SIG-M5 treated with dmso at 0.1 percent for 504 hours (cell line): Measurements from ENCODE around the gene C1QA.
A peak's percentile ranks its signal among the peaks of the same experiment; 100 is the strongest.

Experiments used
- DNase-seq: peaks from one replicate; lab custom pipeline; 2025; ENCODE audit not compliant: unreplicated experiment; lab: John Stamatoyannopoulos, UW

C1QA gene

DNA sequence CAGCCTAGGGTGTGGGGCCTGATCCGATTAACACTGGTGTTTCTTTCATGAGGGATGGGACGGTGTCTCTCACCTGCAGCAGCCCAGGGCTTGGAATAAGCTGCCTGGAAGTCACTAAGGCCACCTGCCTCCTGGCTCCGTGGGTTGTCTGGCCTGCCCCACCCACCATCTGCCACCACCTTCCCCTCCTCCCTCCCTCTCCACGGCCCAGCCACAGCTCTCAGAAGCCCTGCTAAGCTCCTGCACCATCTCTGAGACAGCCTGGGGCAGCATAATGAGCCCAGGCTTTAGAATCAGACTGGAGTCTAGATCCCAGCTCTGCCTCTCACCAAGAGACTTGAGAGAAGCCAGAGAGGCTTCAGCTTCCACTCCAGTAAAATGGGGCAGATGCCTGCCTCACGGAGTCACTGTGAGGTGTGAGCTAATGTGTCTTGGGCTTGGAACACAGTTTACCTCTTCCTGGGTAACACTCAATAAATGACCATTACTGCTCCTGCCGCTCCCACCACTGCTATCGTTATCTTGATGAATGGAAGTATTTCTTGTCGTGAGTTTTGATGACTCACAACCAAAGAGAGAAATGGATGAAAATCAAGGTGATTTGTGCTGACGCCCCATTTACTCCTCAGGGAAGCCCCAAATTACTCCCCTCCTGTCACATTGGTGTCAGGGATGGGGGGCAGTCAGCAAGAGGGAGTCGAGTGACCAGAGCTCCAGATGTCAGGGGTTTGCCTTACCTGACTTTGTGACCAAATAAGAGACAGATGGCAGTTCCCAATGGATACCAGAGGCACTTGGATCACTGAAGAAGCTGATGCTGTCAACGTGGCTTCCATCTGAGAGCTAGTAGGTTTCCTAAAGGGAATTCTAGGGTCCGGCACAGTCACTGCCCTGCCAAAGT, 23.5 kb upstream of the C1QA start:
- DNase-seq: no peak

DNA sequence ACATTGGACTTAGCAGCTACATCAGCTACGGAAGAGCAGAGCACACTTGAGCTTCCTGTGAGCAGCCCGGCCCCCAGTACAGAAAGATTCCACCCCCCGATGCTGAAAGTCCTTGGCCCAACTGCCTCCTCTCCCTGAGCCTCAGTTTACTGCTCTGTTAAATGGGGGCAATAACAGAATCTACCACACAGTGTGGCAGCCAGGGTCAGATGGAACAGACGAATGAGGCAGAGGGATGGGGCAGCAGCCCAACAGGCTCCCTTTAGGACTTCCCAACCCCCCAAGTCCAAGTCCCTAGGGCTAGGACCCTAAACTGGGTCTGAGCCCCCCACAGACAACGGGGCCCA, 22.9 kb upstream of the C1QA start:
- DNase-seq: no peak

DNA sequence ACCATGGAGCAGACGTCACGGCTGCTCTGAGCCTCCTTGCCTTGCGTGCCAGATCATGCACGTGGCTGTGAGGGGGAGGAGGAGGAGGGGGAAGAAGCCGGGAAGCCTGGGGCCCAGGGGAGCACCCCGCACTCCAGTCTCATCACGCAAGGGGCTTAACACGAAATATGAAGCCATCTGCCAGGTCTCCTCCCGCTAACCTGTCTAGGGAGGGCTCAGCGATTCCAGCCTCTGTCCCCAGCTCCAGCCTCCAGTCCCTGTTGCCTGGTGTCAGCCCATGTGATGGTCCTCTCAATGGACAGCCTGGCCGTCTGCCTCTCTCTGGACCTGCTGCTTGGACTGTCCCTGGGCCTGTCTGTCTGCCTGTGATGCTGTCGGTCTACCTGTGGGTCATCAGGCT, 22.5 kb upstream of the C1QA start:
- DNase-seq: no peak

DNA sequence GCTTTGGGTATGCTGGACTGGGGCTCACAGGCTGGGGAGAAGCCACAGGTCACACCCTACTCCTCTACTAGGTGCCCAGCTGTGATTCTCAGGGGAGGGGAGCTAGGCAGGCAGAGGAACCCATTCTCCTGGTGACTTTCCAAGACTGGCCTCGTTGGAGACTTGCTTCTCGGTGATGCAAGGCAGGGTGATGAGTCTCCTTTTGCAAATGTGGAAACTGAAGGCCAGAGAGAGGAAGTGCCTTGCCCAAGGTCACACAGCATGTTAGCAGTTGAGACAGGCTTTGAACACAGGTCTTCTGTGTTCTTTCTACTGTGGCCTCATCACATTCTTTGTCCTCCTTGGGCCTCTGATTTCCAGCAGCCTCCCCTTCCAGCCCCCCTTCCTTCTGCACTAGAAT, 20.5 kb upstream of the C1QA start:
- no peak for DNase-seq

DNA sequence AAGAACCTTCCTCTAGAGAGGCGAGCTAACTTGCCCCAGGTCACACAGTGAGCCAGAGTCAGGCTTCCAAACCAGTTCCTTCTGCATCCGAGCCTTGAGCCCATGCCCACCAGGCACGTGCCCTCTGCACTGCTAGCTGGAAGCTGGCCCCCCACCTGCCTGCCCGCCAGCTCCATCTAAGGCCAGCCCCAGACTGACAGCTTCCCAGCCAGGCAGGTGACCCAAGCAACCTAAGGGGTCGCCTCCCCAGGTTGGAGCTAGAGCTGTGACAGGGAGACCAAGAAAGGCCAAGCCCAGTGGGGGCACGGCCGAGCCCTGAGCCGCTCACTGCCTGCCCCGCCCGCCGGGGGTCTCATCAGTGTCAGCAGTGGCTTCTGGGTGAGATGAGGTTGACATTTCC, 19.9 kb upstream of the C1QA start:
- no peak for DNase-seq

DNA sequence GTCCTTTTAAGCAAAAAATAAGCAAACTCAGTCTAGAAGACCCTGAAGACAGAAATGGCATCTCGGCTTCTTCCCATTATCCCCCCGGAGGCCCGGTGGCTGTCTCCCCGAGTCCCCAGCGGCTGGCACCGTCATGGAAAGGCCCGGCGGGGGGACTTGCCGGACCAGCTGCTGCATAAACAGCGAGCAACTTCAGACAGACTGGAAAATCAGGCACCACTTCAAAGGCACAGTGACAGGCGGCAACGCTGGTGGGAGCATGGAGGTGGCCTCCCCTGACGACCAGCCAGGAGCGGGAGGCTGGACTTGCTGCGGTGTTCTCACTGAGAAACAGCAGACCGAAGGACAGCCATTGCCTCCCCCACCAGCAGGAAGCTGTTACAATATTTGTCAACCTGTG, 18.4 kb upstream of the C1QA start:
- DNase-seq: no peak

DNA sequence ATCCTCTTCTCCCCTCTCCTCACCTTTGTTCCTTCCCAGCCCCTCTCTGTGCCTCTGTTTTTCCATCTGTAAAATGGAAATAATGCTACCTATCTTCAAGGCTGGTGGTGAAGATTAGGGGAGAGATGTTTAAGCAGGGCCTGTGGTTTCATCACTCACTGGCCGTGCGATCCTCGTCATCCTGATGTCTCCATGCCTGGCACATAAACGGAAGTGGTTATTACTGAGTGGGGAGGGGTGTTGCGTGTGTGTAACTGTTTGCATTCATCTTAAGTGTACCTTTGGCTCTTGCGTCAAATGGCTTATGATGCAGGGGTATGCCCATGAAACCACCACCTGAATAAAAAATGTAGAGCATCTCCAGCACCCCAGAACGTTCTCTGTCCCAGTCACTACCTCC, 17.2 kb upstream of the C1QA start:
- peak; percentile 45 for DNase-seq

DNA sequence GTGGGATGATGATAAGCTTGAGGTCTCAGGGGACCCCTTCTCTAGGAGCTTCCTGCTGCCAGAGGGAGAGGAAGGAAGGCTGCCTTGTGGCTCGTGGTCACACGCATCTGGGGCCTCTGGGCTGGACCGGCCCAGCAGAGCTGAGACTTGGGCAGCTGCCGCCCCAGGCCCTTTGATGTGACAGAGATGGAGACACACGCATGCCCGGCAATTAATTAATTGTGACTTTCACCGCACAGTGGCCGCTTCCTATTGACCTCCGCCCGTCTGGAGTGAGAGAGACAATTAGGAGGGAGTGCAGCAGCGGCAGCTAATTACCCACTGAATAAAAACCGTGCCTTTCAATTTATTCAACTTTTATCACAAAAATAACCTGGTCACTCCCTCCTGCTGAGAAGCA, 16.6 kb upstream of the C1QA start:
- DNase-seq: no peak

DNA sequence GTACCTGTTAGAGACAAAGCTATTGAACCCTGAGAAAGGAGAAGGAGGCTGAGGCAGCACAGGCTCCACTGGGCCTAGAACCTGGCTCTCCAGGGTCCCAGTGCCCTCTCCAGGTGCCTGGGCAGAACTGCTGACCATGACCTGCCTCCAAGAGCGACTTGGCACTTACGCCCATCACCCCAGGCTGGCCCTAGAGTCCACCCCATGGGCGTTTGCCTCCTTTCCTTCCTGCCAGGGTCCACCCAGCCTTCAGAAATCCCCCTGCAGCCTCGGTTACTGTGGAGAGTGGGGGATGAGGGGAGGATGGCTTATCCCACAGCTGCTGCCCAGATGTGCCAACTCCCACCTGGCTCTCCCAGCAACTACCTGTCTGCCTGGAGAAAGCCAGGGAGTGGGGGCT, 14.7 kb upstream of the C1QA start:
- no peak for DNase-seq

DNA sequence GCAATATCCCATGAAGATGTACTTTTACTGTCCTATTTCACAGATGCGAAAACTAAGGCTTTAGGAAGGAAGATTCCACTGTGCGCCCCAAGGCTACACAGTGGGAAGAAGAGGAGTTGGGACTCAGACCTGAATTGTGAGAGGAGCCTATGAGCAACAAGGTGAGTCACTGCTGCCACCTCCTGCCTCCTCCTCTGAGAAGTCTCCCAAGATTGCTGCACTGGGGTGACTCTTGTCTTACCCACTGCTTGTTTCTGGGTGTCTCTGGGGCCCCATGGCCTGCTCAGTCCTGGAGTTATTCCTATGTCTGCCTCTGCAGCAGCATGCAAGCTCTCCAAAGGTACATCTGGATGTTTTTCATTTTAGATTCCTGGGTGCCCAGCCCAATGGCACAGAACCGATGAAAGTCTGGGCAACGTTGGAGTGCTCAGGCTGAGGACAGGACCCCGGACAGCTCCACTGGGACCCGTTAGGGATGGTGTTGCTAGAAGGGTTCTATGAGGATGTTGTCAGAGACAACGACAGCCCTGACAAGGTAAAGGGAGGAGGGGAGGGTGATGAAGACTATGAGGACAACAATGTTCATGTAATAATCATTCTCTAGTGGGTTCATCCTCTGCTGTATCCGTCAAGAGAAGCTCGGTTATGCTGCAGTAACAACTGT, 11.0 kb upstream of the C1QA start:
- DNase-seq: no peak

DNA sequence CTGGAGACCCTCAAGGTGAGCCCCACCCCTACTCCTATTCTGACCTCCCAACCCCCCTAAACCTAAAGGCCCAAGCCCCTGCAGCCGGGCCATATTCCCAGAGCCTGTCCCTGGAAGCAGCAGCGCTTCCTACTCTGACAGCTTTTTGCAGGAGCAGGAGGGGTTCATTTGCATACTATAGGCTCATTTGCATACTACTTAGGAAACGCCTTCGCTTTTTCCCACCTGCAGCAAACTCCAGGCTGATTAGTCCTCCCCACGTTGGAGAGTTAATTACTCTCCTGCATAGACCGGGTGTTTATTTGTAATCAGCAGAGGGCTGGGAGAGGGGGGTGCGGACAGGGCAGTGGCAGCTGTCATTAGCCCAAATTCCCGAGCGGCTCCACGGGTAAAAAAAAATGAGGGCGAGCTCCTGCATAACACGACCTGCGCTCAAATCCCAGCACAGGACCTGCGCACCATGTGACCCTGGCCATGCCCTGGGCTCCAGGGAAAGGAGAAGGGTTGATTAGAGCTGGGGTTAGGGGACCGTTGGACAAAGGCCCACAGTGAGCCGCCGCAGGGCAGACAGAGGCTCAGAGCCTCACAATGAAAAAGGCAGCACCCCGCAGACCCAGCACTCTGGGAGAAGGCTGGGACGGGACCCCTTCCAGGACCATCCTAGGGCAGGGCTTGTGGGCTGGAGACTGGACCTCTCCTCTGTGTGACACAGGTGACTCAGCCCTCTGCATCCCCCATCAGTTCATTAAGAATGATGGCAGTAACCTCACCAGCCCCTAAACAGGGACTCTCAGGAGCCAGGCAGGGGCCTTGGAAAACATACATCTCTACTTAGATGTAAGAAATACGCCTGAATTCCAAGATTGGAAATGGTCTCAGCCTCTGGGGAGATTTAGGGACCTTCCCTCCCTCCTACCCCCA, 9.9 kb upstream of the C1QA start:
- no peak for DNase-seq

DNA sequence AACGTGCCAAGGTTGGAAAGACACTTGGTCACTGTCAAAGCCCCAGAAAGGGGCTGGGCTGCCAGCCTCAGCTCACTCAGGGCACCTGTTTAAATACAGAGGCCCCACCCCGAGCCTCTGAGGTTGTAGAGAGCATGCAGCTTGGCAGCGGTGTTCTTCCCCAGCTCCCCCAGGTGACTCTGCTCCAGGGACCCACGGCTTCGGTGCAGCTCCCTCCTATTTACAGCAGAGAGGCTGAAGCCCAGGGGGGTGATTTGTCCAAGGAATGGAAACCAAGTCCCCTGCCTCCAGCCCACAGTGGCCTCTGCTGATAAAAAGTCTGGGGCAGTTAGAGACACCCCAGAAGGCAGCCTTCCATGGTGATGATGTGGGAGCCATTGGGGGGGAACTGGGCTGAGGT, 9.1 kb upstream of the C1QA start:
- no peak for DNase-seq

DNA sequence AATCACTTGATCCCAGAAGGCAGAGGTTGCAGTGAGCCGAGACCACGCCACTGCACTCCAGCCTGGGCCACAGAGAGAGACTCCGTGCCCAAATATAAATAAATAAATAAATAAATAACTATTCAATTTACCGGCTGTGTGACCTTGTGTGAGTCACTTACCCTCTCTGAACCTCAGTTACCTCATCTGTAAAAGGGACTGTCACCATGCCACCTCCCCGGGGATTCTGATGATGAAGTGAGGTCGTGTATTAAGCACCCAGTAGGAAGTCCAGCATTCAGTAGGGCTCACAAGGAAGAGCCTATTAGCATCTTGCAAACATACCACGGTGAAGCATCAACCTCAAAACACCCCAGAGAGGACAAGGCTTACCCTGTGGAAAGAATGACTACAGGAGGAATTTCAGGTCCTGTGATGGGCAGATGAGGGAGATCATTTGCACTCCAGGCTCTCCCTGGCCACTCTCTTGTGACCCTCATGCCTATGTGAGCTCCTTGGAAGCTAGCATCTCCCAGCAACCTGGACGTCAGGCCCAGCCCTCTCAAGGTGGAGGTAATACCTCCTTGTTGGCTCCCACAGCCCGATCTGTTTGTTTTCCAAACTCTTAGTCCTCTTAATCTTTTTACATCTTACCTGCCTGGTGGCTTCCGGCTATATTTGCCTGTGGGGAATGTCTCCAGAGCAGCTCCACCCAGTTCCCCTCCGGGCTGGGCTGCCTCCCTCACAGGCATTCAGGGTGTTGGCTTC, 7.6 kb upstream of the C1QA start:
- peak; percentile 39 for DNase-seq

DNA sequence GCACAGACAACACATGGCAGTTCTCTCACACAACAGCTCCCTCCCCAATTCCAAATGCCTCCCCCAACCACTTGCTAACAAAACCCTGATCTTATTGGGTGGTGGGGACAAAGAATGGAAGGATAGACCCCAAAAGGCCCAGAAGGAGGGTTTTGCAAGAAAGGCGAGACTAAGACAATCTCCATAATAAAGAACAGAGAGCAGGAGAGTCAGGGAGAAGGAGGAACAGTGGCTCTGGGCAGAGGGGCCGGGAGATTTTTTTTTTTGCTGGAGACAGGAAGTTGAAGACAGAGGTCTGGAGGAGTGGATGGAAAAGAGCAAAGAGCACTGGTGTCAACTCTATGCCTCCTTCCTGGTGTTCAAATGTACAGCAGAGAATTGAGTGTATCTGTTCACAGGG, 6.5 kb upstream of the C1QA start:
- DNase-seq: no peak

DNA sequence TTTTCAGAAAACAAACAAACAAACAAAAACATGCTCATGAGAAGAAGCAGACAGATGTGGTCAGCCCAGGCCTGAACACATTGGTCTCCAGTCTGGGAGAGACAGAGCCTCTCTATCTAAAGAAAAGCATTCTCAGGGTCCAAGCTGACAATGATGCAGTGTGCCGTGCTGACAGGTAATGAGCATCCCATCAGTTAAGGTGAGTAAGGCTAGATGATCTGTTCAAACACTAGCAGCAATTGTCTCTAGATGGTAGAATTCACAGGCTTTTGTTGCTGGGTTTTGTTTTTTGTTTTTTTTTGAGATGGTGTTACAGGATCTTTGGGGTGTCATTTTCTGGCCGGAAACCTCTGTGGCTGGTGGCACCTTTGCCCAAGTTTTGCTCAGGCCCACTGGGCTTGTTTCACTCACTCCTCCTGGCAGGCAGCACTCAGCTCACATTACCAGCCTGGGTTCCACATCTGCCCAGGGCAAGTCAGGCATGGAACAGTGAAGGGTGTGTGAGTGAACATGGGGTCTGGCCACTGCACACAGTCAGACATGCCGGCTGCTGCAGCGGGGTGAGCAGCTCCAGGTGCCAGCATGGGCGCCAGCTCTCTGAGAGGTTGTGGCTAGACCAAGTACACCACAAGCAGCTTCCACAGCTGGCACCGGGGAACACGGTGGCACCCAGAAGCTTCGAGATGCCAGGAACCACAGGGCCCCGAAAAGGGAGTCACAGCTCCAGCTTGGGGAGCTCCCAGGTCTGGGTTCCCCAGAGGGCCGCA, 2.5 kb upstream of the C1QA start:
- DNase-seq: no peak

DNA sequence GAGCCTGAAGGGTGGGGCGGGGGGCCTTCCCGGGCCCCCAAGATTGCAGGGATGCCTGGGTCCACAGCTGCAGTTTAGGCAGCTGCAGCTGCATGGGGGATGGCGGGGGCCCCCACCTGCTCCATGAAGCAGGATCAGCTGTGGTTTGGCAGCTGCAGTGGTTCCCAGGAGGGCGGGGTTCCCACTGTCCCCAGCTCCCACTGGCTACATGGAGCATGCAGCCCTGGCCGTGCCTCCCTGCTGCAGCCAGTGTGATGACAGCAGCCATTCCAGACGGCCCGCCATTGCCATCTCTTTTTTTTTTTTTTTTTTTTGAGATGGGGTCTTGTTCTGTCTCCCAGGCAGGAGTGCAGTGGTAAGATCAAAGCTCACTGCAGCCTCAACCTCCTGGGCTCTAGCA, 992 bp upstream of the C1QA start:
- DNase-seq: no peak

DNA sequence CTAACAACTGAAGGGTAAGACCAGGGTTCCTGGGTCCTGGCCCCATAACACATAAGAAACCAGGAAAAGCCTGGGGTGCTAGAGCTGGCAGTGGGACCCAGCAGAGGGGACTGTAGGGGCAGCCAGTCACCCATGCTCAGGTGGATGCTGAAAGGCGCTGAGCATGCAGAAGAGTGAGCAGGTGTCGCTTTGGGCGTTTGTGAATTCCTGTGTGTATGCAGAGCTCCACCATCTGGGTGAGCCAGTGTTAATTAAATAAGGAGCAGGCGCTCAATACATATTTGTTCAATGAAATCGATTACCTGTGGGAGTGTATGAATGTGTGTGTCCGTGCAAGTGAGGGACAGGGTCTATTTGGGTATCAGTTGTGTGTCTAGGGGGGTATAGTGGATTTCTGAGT, 499 bp downstream of the C1QA start:
- no peak for DNase-seq

DNA sequence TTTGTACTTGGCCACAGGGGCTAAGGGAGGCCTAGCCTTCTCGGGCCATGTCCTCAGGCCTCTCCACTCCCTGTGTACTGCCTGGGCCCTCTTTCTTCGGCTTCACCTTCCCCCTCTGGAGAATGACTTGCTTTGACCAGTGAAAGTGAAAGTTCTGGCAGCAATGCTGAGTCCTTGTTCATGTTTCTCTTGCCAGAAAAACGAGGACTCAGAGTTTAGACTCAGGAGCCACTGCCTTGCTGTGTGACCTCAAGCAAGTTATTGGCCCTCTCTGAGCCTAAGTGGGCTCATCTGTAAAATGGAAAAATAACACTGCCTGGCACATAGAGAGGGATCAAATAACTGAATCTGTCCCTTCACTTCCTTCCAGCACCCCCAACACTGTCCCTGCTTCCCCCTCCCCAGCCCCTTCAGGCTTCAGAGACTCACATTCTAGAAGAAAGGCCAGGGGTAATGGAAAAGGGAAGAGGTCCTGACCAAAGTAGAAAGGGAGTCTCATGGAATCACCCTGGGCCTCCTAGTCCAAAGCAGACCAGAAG, 1.5 kb downstream of the C1QA start:
- no peak for DNase-seq

DNA sequence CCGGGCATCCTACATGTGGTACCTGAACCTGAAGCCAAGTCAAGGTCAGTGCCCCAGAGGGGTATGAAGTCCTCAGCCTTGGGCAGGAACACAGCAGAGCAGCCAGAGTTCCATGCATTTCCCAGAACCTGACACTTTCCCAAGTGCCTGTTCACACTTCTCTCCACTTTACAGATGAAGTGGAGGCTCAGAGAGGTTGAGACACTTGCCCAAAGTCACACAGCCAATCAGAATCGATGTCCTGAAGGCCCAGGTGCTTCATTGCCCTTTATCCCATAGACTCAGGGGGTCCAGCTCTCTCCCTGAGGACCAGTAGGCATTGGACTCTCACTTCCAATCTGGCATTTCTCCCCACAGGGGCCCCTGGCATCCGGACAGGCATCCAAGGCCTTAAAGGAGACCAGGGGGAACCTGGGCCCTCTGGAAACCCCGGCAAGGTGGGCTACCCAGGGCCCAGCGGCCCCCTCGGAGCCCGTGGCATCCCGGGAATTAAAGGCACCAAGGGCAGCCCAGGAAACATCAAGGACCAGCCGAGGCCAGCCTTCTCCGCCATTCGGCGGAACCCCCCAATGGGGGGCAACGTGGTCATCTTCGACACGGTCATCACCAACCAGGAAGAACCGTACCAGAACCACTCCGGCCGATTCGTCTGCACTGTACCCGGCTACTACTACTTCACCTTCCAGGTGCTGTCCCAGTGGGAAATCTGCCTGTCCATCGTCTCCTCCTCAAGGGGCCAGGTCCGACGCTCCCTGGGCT, 2.2 kb downstream of the C1QA start:
- DNase-seq: no peak
